PC-9 (cell line): ENCODE data around the gene KIF5B. TPM values are rescaled to one million over a fixed set of nuclear protein-coding genes. Genes with fewer than 3 reads are reported as not detected.

ENCODE experiments used
- BruUV-seq: library from RNA; stranded (reverse); fragments of 400-500 nt; replicated peaks from 2 replicates; lab custom pipeline; 2021; lab: Mats Ljungman, UMichigan
- CTCF ChIA-PET: fragments of 300-600 bp; sonication (Branson Sonifier 250); formaldehyde crosslinking; loops from one replicate; lab custom pipeline; 2022; ENCODE audit warnings: antibody characterized with exemption; lab: Charles Lee
- POLR2A ChIA-PET: fragments of 300-600 bp; sonication (Branson Sonifier 250); formaldehyde crosslinking; loops from one replicate; lab custom pipeline; 2022; ENCODE audit warnings: antibody characterized with exemption; ENCODE audit not compliant: unreplicated experiment; lab: Charles Lee
- DNase-seq, 2 experiments: peaks; one replicate each; pipeline versions ENCODE4 v3.0.0 to v3.0.0-alpha.2; 2015 to 2022; ENCODE audit warnings: mixed read lengths in 1 of 2
- H2AFZ ChIP-seq: fragments of 200-600 bp; sonication (generic); 2 replicates; pipeline ENCODE4 v1.8.1; 2017; ENCODE audit warnings: antibody characterized with exemption
- H3F3A ChIP-seq: fragments of 200-600 bp; sonication (generic); 2 replicates; pipeline ENCODE4 v1.8.1; 2017; ENCODE audit warnings: antibody characterized with exemption, mild to moderate bottlenecking, low read depth; ENCODE audit not compliant: insufficient read depth
- H3K27ac ChIP-seq: fragments of 200-600 bp; sonication (generic); 2 replicates; pipeline ENCODE4 v1.6.1; 2016; ENCODE audit warnings: mixed run types
- H3K27me3 ChIP-seq: fragments of 200-600 bp; sonication (generic); 2 replicates; pipeline ENCODE4 v1.6.1; 2016; ENCODE audit warnings: low read depth, mixed run types; ENCODE audit not compliant: insufficient read depth
- H3K36me3 ChIP-seq: fragments of 200-600 bp; sonication (generic); 2 replicates; pipeline ENCODE4 v1.6.1; 2016; ENCODE audit warnings: low read depth, mixed run types
- H3K4me1 ChIP-seq: fragments of 200-600 bp; sonication (generic); replicated peaks from 2 replicates; pipeline ENCODE4 v1.6.1; 2016; ENCODE audit warnings: mixed run types; ENCODE audit not compliant: insufficient read depth
- H3K4me2 ChIP-seq: fragments of 200-600 bp; sonication (generic); 2 replicates; pipeline ENCODE4 v1.6.1; 2017; ENCODE audit warnings: mixed run types
- H3K4me3 ChIP-seq: fragments of 200-600 bp; sonication (generic); 2 replicates; pipeline ENCODE4 v1.6.1; 2016; ENCODE audit warnings: mixed run types
- H3K79me2 ChIP-seq: fragments of 200-600 bp; sonication (generic); 2 replicates; pipeline ENCODE4 v1.6.1; 2017; ENCODE audit warnings: low read depth, mixed run types
- H3K9me2 ChIP-seq: fragments of 200-600 bp; sonication (generic); 2 replicates; pipeline ENCODE4 v1.8.1; 2017; ENCODE audit warnings: mild to moderate bottlenecking; ENCODE audit not compliant: insufficient read depth
- H3K9me3 ChIP-seq: fragments of 200-600 bp; sonication (generic); 2 replicates; pipeline ENCODE4 v1.8.1; 2016; ENCODE audit warnings: low read depth; ENCODE audit not compliant: insufficient read depth
- H4K20me1 ChIP-seq: fragments of 200-600 bp; sonication (generic); 2 replicates; pipeline ENCODE4 v1.8.1; 2017; ENCODE audit not compliant: insufficient read depth
- CTCF ChIP-seq: fragments of 200-600 bp; sonication (generic); conservative IDR thresholded peaks from 2 replicates; pipeline ENCODE4 v1.6.1; 2017; ENCODE audit warnings: mixed run types, antibody characterized with exemption, mild to moderate bottlenecking, moderate library complexity
- EZH2 ChIP-seq: fragments of 200-600 bp; sonication (generic); IDR thresholded peaks from 2 replicates; pipeline ENCODE4 v1.8.0; 2017; ENCODE audit warnings: antibody characterized with exemption, low read depth
- intact Hi-C: fragments of 100-400 bp; cut with micrococcal nuclease; formaldehyde crosslinking; loops from one replicate; pipeline ENCODE4 v1.10.0; 2022; ENCODE audit not compliant: unreplicated experiment
- total RNA-seq: library from RNA; stranded (reverse); gene quantifications from 2 replicates; pipeline ENCODE4 v1.2.3, GENCODE V29; 2021

KIF5B gene
- total RNA-seq, 1 experiment from 2014 or later = 76.9 TPM

DNA sequence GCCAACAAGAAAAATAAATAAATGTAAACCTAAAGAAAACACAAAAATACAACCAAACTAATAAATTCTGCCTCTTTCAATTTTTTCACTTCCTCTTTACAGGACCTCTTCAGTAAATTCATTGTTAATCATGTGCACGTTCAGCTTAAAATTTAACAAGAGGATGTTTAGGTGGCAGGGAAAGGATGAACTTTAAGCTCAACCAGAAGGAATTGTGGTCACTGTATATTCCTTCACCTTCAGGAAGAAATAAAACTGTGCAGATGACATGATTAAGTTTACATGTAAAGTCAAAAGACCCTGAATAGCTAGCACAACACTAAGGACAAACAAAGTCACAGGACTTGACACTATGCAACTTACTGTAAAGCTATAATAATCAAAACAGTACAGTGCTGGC, 33.0 kb downstream of the KIF5B start:
- BruUV-seq = no TSS peak
- H3K27me3 ChIP-seq = no peaks in the 10 kb centered on the region
- 0 out of 2 replicates have a peak, but pooled peaks cover 7% of the 10 kb centered on the region for H3K79me2 ChIP-seq
- peaks cover 8% of the 10 kb centered on the region for H4K20me1 ChIP-seq
- no peak overlapping the region for H3K4me2 ChIP-seq
- H3K4me3 ChIP-seq = no peak overlapping the region
- no peaks in the 10 kb centered on the region for H3K4me1 ChIP-seq
- ChIA-PET POLR2A (interaction anchor here (0.7 kb wide), 1 partner anchor 1639 kb away, joined by 4 read pairs; no protein-coding TSS in a partner anchor), CTCF (no interaction called here)
- no peak for DNase-seq
- intact Hi-C loops = no loop called here
- TF ChIP-seq EZH2 = no peak
- TF ChIP-seq CTCF = no peak
- 0 out of 2 replicates have a peak, but pooled peaks cover 5% of the 10 kb centered on the region for H3F3A ChIP-seq
- H3K9me3 ChIP-seq = no peaks in the 10 kb centered on the region
- H3K9me2 ChIP-seq = no peaks in the 10 kb centered on the region
- no peak overlapping the region for H2AFZ ChIP-seq
- no peak overlapping the region for H3K27ac ChIP-seq
- peaks cover 26% of the 10 kb centered on the region; the same call in 1 of the 2 replicates for H3K36me3 ChIP-seq

DNA sequence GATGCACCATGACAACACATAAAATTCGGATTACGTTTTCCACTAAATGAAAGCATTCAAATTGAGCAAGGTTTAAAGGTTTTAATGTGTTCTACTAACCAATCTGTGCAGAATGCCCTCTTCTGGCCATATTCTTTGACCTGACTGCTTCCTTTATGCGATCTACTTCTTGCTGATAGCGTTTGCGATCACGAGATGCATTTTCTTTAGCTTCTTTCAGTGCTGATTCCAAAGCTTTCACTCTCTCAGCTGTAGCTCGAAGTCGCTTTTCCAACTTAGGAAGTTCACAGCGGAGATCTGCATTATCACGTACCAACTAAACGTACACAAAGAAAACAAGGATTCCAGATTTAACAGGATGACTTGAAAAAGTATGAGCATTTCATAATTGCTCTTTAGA, 39.2 kb downstream of the KIF5B start:
- Histone ChIP-seq H3K4me1 (no peaks in the 10 kb centered on the region), H3K36me3 (peaks cover 34% of the 10 kb centered on the region), H4K20me1 (no peaks in the 10 kb centered on the region), H3K27me3 (no peaks in the 10 kb centered on the region), H3K4me3 (no peak overlapping the region), H2AFZ (no peak overlapping the region), H3K9me2 (no peaks in the 10 kb centered on the region), H3K4me2 (no peak overlapping the region), H3K9me3 (no peaks in the 10 kb centered on the region), H3F3A (peaks cover 4% of the 10 kb centered on the region; the same call in 1 of the 2 replicates), H3K27ac (no peak overlapping the region), H3K79me2 (no peaks in the 10 kb centered on the region)
- BruUV-seq = no TSS peak
- CTCF ChIA-PET = no interaction called here
- intact Hi-C loops = no loop called here
- no peak for DNase-seq
- POLR2A ChIA-PET = interaction anchor here (0.6 kb wide), 1 partner anchor 23 kb away, joined by 9 read pairs; no protein-coding TSS in a partner anchor
- TF ChIP-seq CTCF = no peak
- no peak for TF ChIP-seq EZH2

GRCh38 chr10:32015386-32015785, 40.8 kb downstream of the KIF5B start:
- no peak overlapping the region for H3K4me2 ChIP-seq
- POLR2A ChIA-PET = no interaction called here
- no peaks in the 10 kb centered on the region for H3K27me3 ChIP-seq
- peaks cover 12% of the 10 kb centered on the region; the same call in 1 of the 2 replicates for H3F3A ChIP-seq
- intact Hi-C loops = no loop called here
- no peak for DNase-seq
- H4K20me1 ChIP-seq = no peaks in the 10 kb centered on the region
- no TSS peak for BruUV-seq
- H3K4me1 ChIP-seq = no peaks in the 10 kb centered on the region
- H3K9me2 ChIP-seq = no peaks in the 10 kb centered on the region
- no peak overlapping the region for H2AFZ ChIP-seq
- no peaks in the 10 kb centered on the region for H3K79me2 ChIP-seq
- peaks cover 37% of the 10 kb centered on the region for H3K36me3 ChIP-seq
- H3K4me3 ChIP-seq = no peak overlapping the region
- CTCF ChIA-PET = interaction anchor here (0.7 kb wide), 1 partner anchor 414 kb away, joined by 6 read pairs; no protein-coding TSS in a partner anchor
- no peak overlapping the region for H3K27ac ChIP-seq
- TF ChIP-seq CTCF (no peak), EZH2 (no peak)
- H3K9me3 ChIP-seq = no peaks in the 10 kb centered on the region
